Activated CD4-positive, alpha-beta T cell treated with anti-CD3 and anti-CD28 coated beads for 36 hours (primary cell): ENCODE measurements around the gene GRAMD4. TPM values are rescaled to one million over a fixed set of nuclear protein-coding genes. Genes with fewer than 3 reads are reported as not detected.

Source experiments
- ATAC-seq: fragments of 200-7000 bp; cut with Tn5 transposase; one replicate; pipeline ENCODE4 v1.10.0; 2021; ENCODE audit warnings: mild to moderate bottlenecking, moderate library complexity
- CTCF ChIA-PET: fragments of 350-600 bp; sonication (Branson Sonifier 250); formaldehyde crosslinking; loops from one replicate; lab custom pipeline; 2021; ENCODE audit warnings: antibody characterized with exemption; lab: Charles Lee
- POLR2A ChIA-PET: fragments of 350-600 bp; sonication (Branson Sonifier 250); formaldehyde crosslinking; loops from one replicate; lab custom pipeline; 2021; ENCODE audit warnings: antibody characterized with exemption, inconsistent platforms; lab: Charles Lee
- DNase-seq: peaks from one replicate; pipeline ENCODE4 v3.0.0-alpha.2; 2020
- H3K27ac Mint-ChIP-seq: one replicate; pipeline ENCODE4 v1.8.0; 2021; ENCODE audit warnings: mixed read lengths
- H3K27me3 Mint-ChIP-seq: one replicate; pipeline ENCODE4 v1.8.0; 2021; ENCODE audit warnings: mixed read lengths
- H3K36me3 Mint-ChIP-seq: one replicate; pipeline ENCODE4 v1.8.0; 2021; ENCODE audit warnings: low read depth, mixed read lengths
- H3K4me1 Mint-ChIP-seq: one replicate; pipeline ENCODE4 v1.8.0; 2021; ENCODE audit warnings: mixed read lengths
- H3K4me3 Mint-ChIP-seq: one replicate; pipeline ENCODE4 v1.8.0; 2021; ENCODE audit warnings: mild to moderate bottlenecking, moderate library complexity, mixed read lengths
- H3K9me3 Mint-ChIP-seq: one replicate; pipeline ENCODE4 v1.8.0; 2021; ENCODE audit warnings: low read depth, mixed read lengths
- intact Hi-C, 2 experiments: fragments of 100-400 bp; cut with DNase I in 1 of 2; cut with micrococcal nuclease in 1 of 2; formaldehyde crosslinking; loops; one replicate each; pipeline versions ENCODE4 v1.14.2 to v1.15.1; 2022 to 2024; cut with DNase I, micrococcal nuclease
- total RNA-seq, 2 experiments: library from RNA; stranded (reverse); gene quantifications; one replicate each; pipeline ENCODE4 v1.2.3, GENCODE V29; 2021

Gene GRAMD4
- total RNA-seq, 2 experiments from 2014 or later = 25.7 to 40.7 TPM

- H3K9me3 Mint-ChIP-seq = no peaks in the 10 kb centered on the region
- H3K36me3 Mint-ChIP-seq = no peaks in the 10 kb centered on the region
- H3K27me3 Mint-ChIP-seq = no peaks in the 10 kb centered on the region
- H3K27ac Mint-ChIP-seq = no peak overlapping the region
- CTCF ChIA-PET = no interaction called here
- POLR2A ChIA-PET = no interaction called here
- peaks cover 24% of the 10 kb centered on the region for H3K4me1 Mint-ChIP-seq
- intact Hi-C loops = no loop called here
- DNase-seq = no peak
- ATAC-seq = no peak
- no peak overlapping the region for H3K4me3 Mint-ChIP-seq
Observed at GRCh38 chr22:46585340-46586122, 34.7 kb upstream of the GRAMD4 start.

- POLR2A ChIA-PET = no interaction called here
- CTCF ChIA-PET = no interaction called here
- H3K27me3 Mint-ChIP-seq = no peaks in the 10 kb centered on the region
- no peaks in the 10 kb centered on the region for H3K9me3 Mint-ChIP-seq
- no peak overlapping the region for H3K27ac Mint-ChIP-seq
- DNase-seq (no peak), ATAC-seq (no peak)
- no peaks in the 10 kb centered on the region for H3K36me3 Mint-ChIP-seq
- no peak overlapping the region for H3K4me3 Mint-ChIP-seq
- intact Hi-C loops = no loop called here
- H3K4me1 Mint-ChIP-seq = peaks cover 22% of the 10 kb centered on the region
Observed at GRCh38 chr22:46586123-46586519, 34.1 kb upstream of the GRAMD4 start.

GRCh38 chr22:46586531-46587011, 33.6 kb upstream of the GRAMD4 start:
- Mint-ChIP-seq H3K36me3 (no peaks in the 10 kb centered on the region), H3K27ac (no peak overlapping the region)
- intact Hi-C loops = no loop called here

GRCh38 chr22:46587061-46587460, 33.1 kb upstream of the GRAMD4 start:
- Mint-ChIP-seq H3K4me3 (peak overlapping the region; percentile 21), H3K36me3 (no peaks in the 10 kb centered on the region), H3K9me3 (no peaks in the 10 kb centered on the region), H3K4me1 (peaks cover 20% of the 10 kb centered on the region), H3K27me3 (no peaks in the 10 kb centered on the region), H3K27ac (peak overlapping the region; percentile 72)
- ChIA-PET POLR2A (interaction anchor here (0.6 kb wide), 1 partner anchor 91 kb away, joined by 3 read pairs; no protein-coding TSS in a partner anchor), CTCF (interaction anchor here (0.5 to 1.9 kb wide), 3 partner anchors 23 to 303 kb away, joined by 3 to 6 read pairs (median 4); no protein-coding TSS in a partner anchor)
- DNase-seq (peak; percentile 26), ATAC-seq (peak; percentile 57)
- intact Hi-C loops = no loop called here

More at GRCh38 chr22:46586531-46587011, 33.6 kb upstream of the GRAMD4 start:
- DNase-seq (no peak), ATAC-seq (no peak)
- no peaks in the 10 kb centered on the region for H3K27me3 Mint-ChIP-seq
- H3K4me3 Mint-ChIP-seq = no peak overlapping the region
- ChIA-PET POLR2A (no interaction called here), CTCF (interaction anchor here (0.5 to 0.6 kb wide), 2 partner anchors 172 to 304 kb away, joined by 3 to 4 read pairs; no protein-coding TSS in a partner anchor)
- H3K9me3 Mint-ChIP-seq = no peaks in the 10 kb centered on the region
- H3K4me1 Mint-ChIP-seq = peaks cover 17% of the 10 kb centered on the region

- DNase-seq (peak; percentile 54), ATAC-seq (peak; percentile 51)
- Mint-ChIP-seq H3K36me3 (no peaks in the 10 kb centered on the region), H3K27me3 (no peaks in the 10 kb centered on the region), H3K9me3 (no peaks in the 10 kb centered on the region), H3K4me3 (peak overlapping the region; percentile 21), H3K27ac (peak overlapping the region; percentile 72), H3K4me1 (peaks cover 26% of the 10 kb centered on the region)
- ChIA-PET CTCF (interaction anchor here (0.6 to 1.9 kb wide), 2 partner anchors 24 to 171 kb away, joined by 3 to 6 read pairs; no protein-coding TSS in a partner anchor), POLR2A (interaction anchor here (0.6 kb wide), 1 partner anchor 91 kb away, joined by 3 read pairs; no protein-coding TSS in a partner anchor)
- intact Hi-C loops = no loop called here
Observed at GRCh38 chr22:46587492-46588278, 32.5 kb upstream of the GRAMD4 start.

- H3K27me3 Mint-ChIP-seq = no peaks in the 10 kb centered on the region
- H3K4me3 Mint-ChIP-seq = no peak overlapping the region
- ATAC-seq = no peak
- intact Hi-C loops = no loop called here
- H3K9me3 Mint-ChIP-seq = no peaks in the 10 kb centered on the region
- H3K4me1 Mint-ChIP-seq = peaks cover 34% of the 10 kb centered on the region
- no peaks in the 10 kb centered on the region for H3K36me3 Mint-ChIP-seq
- CTCF ChIA-PET = interaction anchor here (1.9 to 2.1 kb wide), 2 partner anchors 25 kb away, joined by 6 to 7 read pairs; no protein-coding TSS in a partner anchor
- POLR2A ChIA-PET = no interaction called here
- no peak for DNase-seq
- H3K27ac Mint-ChIP-seq = no peak overlapping the region
Observed at GRCh38 chr22:46588279-46589140, 31.7 kb upstream of the GRAMD4 start.

GRCh38 chr22:46589141-46589748, 30.9 kb upstream of the GRAMD4 start:
- Mint-ChIP-seq H3K9me3 (no peaks in the 10 kb centered on the region), H3K36me3 (no peaks in the 10 kb centered on the region), H3K27me3 (no peaks in the 10 kb centered on the region), H3K4me1 (peaks cover 34% of the 10 kb centered on the region), H3K4me3 (no peak overlapping the region), H3K27ac (no peak overlapping the region)
- ATAC-seq (no peak), DNase-seq (no peak)
- intact Hi-C loops = no loop called here
- ChIA-PET POLR2A (no interaction called here), CTCF (interaction anchor here (0.6 to 2.1 kb wide), 2 partner anchors 26 to 894 kb away, joined by 3 to 7 read pairs; no protein-coding TSS in a partner anchor)

GRCh38 chr22:46589871-46590271, 30.3 kb upstream of the GRAMD4 start:
- peaks cover 34% of the 10 kb centered on the region for H3K4me1 Mint-ChIP-seq
- no peaks in the 10 kb centered on the region for H3K9me3 Mint-ChIP-seq
- intact Hi-C loops = no loop called here

GRCh38 chr22:46590334-46590733, 29.9 kb upstream of the GRAMD4 start:
- no peak overlapping the region for H3K27ac Mint-ChIP-seq
- DNase-seq = no peak
- intact Hi-C loops = no loop called here
- no peaks in the 10 kb centered on the region for H3K9me3 Mint-ChIP-seq
- ChIA-PET CTCF (interaction anchor here (0.9 to 2.1 kb wide), 2 partner anchors 27 to 215 kb away, joined by 3 to 7 read pairs; no protein-coding TSS in a partner anchor), POLR2A (no interaction called here)
- no peak for ATAC-seq
- no peaks in the 10 kb centered on the region for H3K27me3 Mint-ChIP-seq
- no peaks in the 10 kb centered on the region for H3K36me3 Mint-ChIP-seq
- H3K4me3 Mint-ChIP-seq = no peak overlapping the region
- peaks cover 34% of the 10 kb centered on the region for H3K4me1 Mint-ChIP-seq

More at GRCh38 chr22:46589871-46590271, 30.3 kb upstream of the GRAMD4 start:
- ChIA-PET POLR2A (no interaction called here), CTCF (interaction anchor here (0.6 to 2.1 kb wide), 3 partner anchors 26 to 893 kb away, joined by 3 to 7 read pairs (median 3); no protein-coding TSS in a partner anchor)
- Mint-ChIP-seq H3K36me3 (no peaks in the 10 kb centered on the region), H3K27me3 (no peaks in the 10 kb centered on the region), H3K4me3 (no peak overlapping the region), H3K27ac (no peak overlapping the region)
- no peak for ATAC-seq
- DNase-seq = no peak

GRCh38 chr22:46591930-46592329, 28.3 kb upstream of the GRAMD4 start:
- H3K4me1 Mint-ChIP-seq = peaks cover 30% of the 10 kb centered on the region
- CTCF ChIA-PET = interaction anchor here (0.6 kb wide), 1 partner anchor 13 kb away, joined by 3 read pairs; no protein-coding TSS in a partner anchor
- peak overlapping the region; percentile 47 for H3K4me3 Mint-ChIP-seq
- DNase-seq (no peak), ATAC-seq (no peak)
- H3K27me3 Mint-ChIP-seq = no peaks in the 10 kb centered on the region
- H3K9me3 Mint-ChIP-seq = no peaks in the 10 kb centered on the region
- no peaks in the 10 kb centered on the region for H3K36me3 Mint-ChIP-seq
- peak overlapping the region; percentile 85 for H3K27ac Mint-ChIP-seq
- POLR2A ChIA-PET = no interaction called here
- intact Hi-C loops = loop anchor here in 1 of 2 experiments (1.0 kb wide), 3 partner anchors 12 to 82 kb away; no protein-coding TSS in a partner anchor
